ENCODE measurements around the gene CAMTA1.

The CAMTA1 gene

GRCh38 chr1:7640920-7641585 is 855.8 kb downstream of the CAMTA1 start:
- no peak for DNase-seq (ENCODE audit: low read depth)

GRCh38 chr1:7641587-7642417 is 856.5 kb downstream of the CAMTA1 start:
- peak; percentile 8 for DNase-seq (ENCODE audit: low read depth)

DNA sequence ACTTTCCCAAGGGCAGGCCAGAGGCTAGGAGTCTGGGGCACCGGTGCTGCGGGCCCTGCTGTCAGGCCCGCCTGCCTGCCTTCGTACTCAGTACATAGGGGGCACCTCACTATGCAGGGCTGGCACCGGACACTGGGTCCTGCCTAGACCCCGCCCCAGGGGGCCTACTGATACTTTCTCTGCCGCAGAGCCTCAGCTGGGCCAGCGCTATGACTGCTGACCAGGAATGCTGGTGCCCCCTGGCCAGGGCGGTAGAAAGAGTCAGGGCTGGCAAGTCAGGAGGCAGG is 857.1 kb downstream of the CAMTA1 start:
- no peak for DNase-seq (ENCODE audit: low read depth)

DNA sequence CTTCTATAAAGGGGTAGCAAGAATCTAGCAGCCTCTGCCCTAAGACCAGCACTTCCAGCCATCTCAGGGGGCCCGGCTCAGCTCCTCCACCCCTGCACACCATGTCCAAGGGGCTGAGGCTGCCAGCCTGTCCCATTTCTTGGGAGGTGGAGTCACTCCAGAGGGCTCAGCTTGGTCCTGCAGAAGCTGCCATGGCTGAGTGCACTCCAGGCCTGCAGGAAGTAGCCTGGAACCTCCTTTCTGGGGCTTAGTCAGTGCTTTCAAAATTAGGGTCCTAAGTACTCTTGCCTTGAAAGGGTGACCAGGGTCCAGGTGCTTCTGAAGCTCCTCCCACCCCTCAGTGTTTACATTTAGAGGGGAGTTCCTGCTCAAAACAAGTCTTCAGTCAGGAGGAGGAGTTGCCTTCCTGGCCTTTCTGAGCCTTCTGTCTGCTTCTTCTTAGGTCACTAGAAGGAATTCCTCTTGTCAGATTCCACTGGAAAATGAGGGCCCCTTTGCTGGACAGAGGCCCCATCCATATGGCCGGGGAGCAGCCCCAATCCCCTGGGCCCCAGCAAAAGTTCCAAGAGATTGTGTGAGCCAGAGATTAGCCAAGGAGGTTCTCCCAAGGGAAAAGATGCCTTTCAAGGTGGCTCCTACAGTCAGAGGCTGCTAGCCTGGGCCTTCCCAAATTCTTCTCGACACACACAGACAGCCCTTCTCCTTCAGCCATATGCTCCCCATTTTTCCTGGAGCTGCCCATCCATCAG is 857.7 kb downstream of the CAMTA1 start:
- DNase-seq (ENCODE audit: low read depth), result no peak

GRCh38 chr1:7643530-7643929 is 858.3 kb downstream of the CAMTA1 start:
- DNase-seq (ENCODE audit: low read depth), result no peak

GRCh38 chr1:7644086-7644485 is 858.8 kb downstream of the CAMTA1 start:
- DNase-seq (ENCODE audit: low read depth), result no peak

DNA sequence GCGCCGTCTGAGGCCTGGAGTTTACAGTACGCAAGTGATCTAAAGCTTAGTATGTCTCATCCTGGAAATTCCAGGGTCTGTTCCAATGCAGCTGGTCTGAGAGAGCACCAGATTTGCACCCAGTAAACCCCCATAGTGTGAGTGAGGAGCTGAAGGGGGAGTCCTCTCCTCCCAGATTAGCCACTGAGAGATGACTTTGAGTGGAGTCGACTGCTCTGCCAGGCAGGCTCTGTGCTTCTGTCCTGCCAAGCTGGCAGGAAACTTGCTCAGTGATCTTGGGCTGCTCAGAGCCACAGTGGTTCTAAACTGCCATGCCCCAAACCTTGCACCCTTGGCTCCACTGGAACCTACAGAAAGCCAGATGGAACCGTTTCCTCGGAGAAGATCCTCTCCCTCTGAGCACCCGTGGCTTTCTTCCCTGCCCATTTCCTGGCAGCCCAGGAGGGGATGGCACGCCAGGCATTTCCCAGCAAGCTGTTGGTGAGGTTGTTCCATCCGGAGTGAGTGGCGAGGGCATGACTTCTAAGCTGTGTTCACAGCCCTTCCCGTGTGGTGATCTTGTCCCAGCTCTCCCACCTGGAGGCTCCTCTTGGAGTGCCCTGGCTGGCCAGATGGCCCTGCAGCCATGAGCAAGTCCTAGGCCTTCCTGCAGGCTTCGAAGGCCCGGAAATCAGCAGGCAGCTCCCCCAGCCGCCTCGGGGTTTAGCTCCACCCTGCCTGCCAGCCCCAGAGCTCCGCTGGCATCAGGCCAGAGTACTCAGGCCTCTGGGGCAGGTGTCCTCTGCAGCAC is 859.9 kb downstream of the CAMTA1 start:
- no peak for DNase-seq (ENCODE audit: low read depth)

DNA sequence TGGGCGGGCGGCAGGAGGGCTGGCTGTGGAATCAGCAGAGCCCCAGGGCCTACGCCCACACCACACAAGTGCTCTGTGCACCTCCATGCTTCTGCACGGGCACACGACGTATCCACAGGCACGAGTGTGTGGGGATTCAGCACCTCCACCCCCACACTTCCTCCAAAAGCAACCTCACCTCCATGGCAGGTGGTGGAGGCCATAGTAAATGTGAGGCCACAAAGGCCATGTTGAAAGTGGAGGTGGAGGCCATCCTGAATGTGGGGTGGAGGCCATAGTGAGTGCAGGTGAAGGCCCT is 860.4 kb downstream of the CAMTA1 start:
- no peak for DNase-seq (ENCODE audit: low read depth)

DNA sequence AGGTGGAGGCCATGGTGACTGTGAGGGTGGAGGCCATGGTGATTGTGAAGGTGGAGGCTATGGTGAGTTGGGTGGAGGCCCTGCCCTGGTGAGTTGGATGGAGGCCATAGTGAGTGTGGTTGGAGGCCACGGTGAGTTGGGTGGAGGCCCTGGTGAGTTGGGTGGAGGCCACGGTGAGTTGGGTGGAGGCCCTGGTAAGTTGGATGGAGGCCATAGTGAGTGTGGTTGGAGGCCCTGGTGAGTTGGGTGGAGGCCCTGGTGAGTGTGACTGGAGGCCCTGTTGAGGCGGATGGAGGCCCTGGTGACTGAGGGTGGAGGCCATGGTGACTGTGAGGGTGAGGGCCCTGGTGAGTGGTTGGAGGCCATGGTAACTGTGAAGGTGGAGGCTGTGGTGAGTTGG is 860.9 kb downstream of the CAMTA1 start:
- no peak for DNase-seq (ENCODE audit: low read depth)

GRCh38 chr1:7646981-7647901 is 862.0 kb downstream of the CAMTA1 start:
- DNase-seq (ENCODE audit: low read depth), result peak; percentile 55

DNA sequence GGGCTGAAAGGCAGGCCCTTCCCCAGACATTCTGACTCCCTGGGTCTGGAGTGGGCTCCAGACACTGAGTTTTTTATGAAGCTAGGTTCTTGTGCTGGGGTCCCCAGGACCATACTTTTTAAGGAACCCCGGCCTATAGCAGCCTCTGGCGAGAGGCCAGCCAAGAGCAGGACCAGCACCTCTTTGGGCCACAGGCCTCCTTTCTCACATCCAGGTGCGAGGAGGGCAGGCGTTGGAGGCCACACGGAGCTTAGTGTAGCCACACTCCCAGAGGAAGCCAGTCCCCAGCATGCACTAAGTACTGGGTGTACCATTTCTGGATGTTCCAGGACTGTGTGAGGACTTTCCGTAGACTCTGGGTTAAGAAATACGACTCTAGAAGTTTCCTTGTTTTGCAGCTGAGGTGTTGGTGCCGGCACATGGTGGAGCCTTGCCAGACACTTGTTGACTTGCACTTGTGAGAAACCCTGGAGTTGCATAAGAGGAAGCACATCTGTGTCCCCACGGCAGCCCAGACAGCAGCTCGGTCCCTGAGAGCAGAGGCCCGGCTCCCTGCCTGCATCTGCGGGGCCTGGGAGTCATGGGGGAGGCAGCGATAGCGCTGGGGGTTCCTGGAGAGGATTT is 863.6 kb downstream of the CAMTA1 start:
- no peak for DNase-seq (ENCODE audit: low read depth)

DNA sequence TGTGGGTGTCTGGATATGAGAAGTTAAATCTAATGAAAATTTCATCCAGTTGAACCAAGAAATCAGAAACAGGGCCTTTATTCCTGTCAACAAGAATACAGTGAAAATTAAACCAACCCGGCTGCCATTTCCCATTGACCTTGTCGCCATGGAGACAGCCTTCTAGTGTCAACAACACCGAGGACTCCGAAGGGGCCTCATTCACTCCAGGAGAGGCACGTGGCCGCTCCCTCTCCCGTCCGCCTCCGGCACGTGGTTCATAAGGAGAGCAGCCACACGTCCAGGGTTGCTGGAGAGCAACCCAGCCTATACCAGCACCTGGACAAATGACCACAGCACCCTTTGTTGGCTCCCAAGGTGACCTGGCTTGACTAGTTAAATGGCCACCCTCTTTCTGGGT is 865.5 kb downstream of the CAMTA1 start:
- DNase-seq (ENCODE audit: low read depth), result no peak

- no peak for DNase-seq (ENCODE audit: low read depth)
Measured at GRCh38 chr1:7651203-7651602, 865.9 kb downstream of the CAMTA1 start.

- DNase-seq (ENCODE audit: low read depth), result no peak
Measured at GRCh38 chr1:7652061-7652460, 866.8 kb downstream of the CAMTA1 start.

DNA sequence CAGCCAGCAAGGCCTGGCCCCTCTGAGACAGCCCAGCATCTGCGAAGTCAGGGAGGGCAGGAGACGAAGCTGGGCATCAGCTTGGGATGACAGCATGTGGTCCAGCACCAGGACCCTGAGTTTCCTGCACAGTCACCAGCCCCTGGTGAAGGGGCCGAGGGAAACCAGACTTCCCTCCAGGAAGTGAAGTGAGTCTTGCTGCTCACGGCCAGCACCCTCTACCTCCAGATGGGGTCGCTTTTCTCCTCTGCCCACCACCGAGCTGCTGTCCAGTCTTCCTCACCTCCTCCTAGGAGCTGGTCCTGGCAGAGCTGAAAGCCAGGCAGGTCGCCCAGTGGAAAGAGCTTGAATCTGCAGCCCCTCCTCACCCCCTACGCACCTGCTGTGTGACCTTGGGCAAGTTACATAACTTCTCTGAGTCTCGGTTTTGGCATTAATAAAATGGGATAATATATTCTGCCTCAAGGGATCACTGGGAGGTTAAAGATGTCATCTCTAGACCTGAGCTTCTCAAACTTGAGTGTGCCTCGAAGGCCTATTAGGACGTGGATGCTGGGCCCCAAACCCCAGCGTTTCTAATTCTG is 867.4 kb downstream of the CAMTA1 start:
- DNase-seq (ENCODE audit: low read depth), result no peak

- DNase-seq (ENCODE audit: low read depth), result no peak
Measured at GRCh38 chr1:7654725-7655124, 869.5 kb downstream of the CAMTA1 start.

GRCh38 chr1:7655354-7655753 is 870.1 kb downstream of the CAMTA1 start:
- DNase-seq (ENCODE audit: low read depth), result no peak

GRCh38 chr1:7656557-7657215 is 871.4 kb downstream of the CAMTA1 start:
- no peak for DNase-seq (ENCODE audit: low read depth)

GRCh38 chr1:7657287-7658016 is 872.2 kb downstream of the CAMTA1 start:
- no peak for DNase-seq (ENCODE audit: low read depth)

Data from ELR (cell line).